Subcutaneous abdominal adipose tissue (tissue), 5 donors: Measurements from ENCODE around the gene LHCGR.
"Not testable (repeated sequence)": the region's sequence is repeated elsewhere in the genome, so short reads cannot be mapped to it uniquely, and the experiment has no call there.

ENCODE experiments used
- H3K27ac ChIP-seq: one replicate; pipeline ENCODE4 v1.7.0; 2013; ENCODE audit warnings: low read depth, mild to moderate bottlenecking, inconsistent platforms, low read length, moderate library complexity
- H3K27me3 ChIP-seq, 5 donors: one replicate each; pipeline ENCODE4 v1.7.0; 2013; ENCODE audit warnings: low read length in 5 of 5, inconsistent platforms in 1 of 5; ENCODE audit not compliant: control insufficient read depth in 5 of 5, insufficient read depth in 4 of 5
- H3K36me3 ChIP-seq, 5 donors: one replicate each; pipeline ENCODE4 v1.7.0; 2013; ENCODE audit warnings: low read length in 5 of 5; ENCODE audit not compliant: control insufficient read depth in 5 of 5, insufficient read depth in 5 of 5
- H3K4me1 ChIP-seq, 5 donors: one replicate each; pipeline ENCODE4 v1.7.0; 2013; ENCODE audit warnings: low read length in 5 of 5, mild to moderate bottlenecking in 3 of 5, moderate library complexity in 1 of 5; ENCODE audit not compliant: control insufficient read depth in 5 of 5, insufficient read depth in 5 of 5
- H3K4me3 ChIP-seq, 5 donors: one replicate each; pipeline ENCODE4 v1.7.0; 2013; ENCODE audit warnings: low read length in 5 of 5, low read depth in 1 of 5
- H3K9ac ChIP-seq, 5 donors: one replicate each; pipeline ENCODE4 v1.7.0; 2013; ENCODE audit warnings: low read length in 5 of 5, mild to moderate bottlenecking in 4 of 5, moderate library complexity in 3 of 5
- H3K9me3 ChIP-seq, 5 donors: one replicate each; pipeline ENCODE4 v1.7.0; 2013; ENCODE audit warnings: low read length in 5 of 5; ENCODE audit not compliant: control insufficient read depth in 5 of 5
- donor health status: healthy.
- donor health status: healthy.
- donor health status: healthy.
- donor health status: healthy.
- donor health status: healthy.

Gene LHCGR

DNA sequence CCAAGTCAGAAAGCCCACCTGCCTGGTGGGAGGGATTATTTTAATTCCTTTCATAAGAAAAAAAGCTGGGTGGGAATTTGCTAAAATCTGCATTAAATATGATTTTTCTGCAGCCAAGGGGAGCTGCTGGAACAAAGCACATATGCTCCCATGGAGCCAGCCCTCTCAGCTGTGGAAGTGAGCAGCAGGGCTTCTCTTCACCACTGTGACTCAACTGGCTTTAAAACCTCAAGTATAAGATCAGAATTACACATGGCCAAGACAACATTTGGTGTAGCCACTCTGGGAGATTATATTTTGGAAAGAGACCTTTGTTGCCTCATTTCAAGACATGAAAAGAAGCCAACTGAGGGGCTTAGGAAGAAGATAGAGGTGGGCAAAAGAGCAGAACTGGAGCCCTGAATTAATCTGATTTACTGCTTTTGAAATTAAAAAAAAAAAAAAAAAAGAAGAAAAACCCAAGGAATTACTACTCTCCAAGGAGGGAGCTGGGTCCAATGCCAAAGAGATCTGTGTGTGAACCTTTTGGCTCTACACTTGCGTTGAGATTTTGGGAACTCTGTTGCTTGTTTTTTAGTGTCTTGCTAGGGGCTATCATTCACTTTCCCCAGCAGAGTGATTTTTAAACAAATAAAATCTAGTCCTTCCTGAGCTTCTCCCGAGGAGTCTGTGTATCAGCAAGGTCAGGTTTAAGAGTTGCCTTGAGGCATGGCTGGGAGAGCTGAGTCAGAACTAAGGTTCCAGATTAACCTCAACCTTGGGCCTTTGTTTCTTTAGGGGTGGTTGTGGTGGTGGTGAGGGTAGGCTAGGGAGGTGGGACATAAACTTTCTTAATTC is 6.0 kb downstream of the LHCGR start:
- no peaks in the 10 kb centered on the region for H3K9me3 ChIP-seq
- H3K9ac ChIP-seq: peak overlapping the region in 1 of 5 donors; percentile 6
- H3K4me3 ChIP-seq: no peak overlapping the region
- H3K36me3 ChIP-seq: no peaks in the 10 kb centered on the region
- peak overlapping the region; percentile 60 for H3K27ac ChIP-seq
- H3K27me3 ChIP-seq: no peaks in the 10 kb centered on the region
- H3K4me1 ChIP-seq: peaks cover 0 to 43% (median 21%) of the 10 kb centered on the region in 5 donors

DNA sequence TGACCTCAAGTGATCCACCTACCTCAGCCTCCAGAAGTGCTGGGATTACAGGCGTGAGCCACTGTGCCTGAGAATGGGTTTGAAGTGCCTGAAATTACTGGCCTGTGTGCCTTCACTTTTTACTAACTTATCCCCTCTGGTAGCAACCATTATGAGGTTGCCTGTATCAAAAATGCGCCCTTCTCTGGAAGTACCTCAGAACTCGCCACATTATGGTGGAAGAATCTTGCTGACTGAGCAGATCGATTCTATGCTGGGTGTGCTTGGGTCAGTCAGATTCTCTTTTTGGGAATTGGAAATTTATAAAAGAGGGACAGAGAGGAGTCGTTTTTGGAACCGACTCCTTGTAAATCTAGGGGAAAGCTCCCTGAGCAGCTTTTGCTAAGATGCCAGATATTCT is 8.2 kb downstream of the LHCGR start:
- peaks cover 0 to 35% (median 16%) of the 10 kb centered on the region in 5 donors for H3K4me1 ChIP-seq
- no peaks in the 10 kb centered on the region for H3K27me3 ChIP-seq
- H3K4me3 ChIP-seq: no peak overlapping the region
- no peak overlapping the region for H3K27ac ChIP-seq
- no peak overlapping the region for H3K9ac ChIP-seq
- no peaks in the 10 kb centered on the region for H3K36me3 ChIP-seq
- H3K9me3 ChIP-seq: no peaks in the 10 kb centered on the region

DNA sequence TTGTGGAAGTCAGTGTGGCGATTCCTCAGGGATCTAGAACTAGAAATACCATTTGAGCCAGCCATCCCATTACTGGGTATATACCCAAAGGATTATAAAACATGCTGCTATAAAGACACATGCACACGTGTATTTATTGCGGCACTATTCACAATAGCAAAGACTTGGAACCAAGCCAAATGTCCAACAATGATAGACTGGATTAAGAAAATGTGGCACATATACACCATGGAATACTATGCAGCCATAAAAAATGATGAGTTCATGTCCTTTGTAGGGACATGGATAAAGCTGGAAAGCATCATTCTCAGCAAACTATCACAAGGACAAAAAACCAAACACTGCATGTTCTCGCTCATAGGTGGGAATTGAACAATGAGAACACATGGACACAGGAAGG is 16.3 kb downstream of the LHCGR start:
- not testable (repeated sequence) for H3K9ac ChIP-seq, H3K27me3 ChIP-seq, H3K9me3 ChIP-seq, H3K27ac ChIP-seq, H3K36me3 ChIP-seq, H3K4me3 ChIP-seq
- peaks cover 4 to 24% (median 12%) of the 10 kb centered on the region in 5 donors for H3K4me1 ChIP-seq

DNA sequence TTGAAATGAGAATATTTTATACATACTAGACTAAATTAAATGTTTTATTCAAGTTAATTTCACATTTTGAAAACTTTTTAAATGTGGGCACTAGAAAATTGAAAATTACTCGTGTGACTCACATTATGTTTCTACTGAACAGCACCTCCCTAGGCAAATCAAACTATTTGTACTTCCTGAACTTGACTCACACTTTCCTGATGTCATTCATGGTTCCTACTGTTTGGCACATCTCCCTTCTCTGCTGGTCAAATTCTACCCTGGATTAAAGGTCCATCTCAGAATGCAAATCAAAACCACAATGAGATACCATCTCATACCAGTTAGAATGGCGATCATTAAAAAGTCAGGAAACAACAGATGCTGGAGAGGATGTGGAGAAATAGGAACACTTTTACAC is 16.7 kb downstream of the LHCGR start:
- no peak overlapping the region for H3K9ac ChIP-seq
- no peaks in the 10 kb centered on the region for H3K36me3 ChIP-seq
- H3K27ac ChIP-seq: no peak overlapping the region
- H3K4me3 ChIP-seq: no peak overlapping the region
- no peaks in the 10 kb centered on the region for H3K27me3 ChIP-seq
- peaks cover 4 to 28% (median 16%) of the 10 kb centered on the region in 5 donors for H3K4me1 ChIP-seq
- H3K9me3 ChIP-seq: no peaks in the 10 kb centered on the region

DNA sequence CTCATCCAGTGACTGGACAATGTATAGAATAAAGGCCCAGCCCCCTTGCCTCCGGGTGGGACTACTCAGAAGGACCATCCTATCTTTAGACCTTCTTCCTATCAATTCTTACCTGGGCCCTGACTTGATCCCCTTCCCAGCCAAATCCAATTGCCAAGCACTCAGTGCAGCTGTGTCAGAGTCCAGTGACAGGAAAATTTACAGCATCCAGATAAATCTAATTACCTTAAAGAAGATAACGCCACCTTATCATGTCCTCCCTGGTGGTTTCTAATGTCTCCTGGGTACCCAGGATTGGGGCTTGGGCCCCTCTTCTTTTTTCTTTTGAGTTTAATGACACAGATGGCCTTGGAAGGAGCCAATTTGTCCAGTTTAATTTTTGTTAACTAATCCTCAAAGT is 19.3 kb downstream of the LHCGR start:
- Histone ChIP-seq H3K9ac (no peak overlapping the region), H3K9me3 (no peaks in the 10 kb centered on the region), H3K27me3 (no peaks in the 10 kb centered on the region), H3K4me1 (peaks cover 4 to 46% (median 31%) of the 10 kb centered on the region in 5 donors), H3K4me3 (no peak overlapping the region), H3K36me3 (no peaks in the 10 kb centered on the region), H3K27ac (no peak overlapping the region)

DNA sequence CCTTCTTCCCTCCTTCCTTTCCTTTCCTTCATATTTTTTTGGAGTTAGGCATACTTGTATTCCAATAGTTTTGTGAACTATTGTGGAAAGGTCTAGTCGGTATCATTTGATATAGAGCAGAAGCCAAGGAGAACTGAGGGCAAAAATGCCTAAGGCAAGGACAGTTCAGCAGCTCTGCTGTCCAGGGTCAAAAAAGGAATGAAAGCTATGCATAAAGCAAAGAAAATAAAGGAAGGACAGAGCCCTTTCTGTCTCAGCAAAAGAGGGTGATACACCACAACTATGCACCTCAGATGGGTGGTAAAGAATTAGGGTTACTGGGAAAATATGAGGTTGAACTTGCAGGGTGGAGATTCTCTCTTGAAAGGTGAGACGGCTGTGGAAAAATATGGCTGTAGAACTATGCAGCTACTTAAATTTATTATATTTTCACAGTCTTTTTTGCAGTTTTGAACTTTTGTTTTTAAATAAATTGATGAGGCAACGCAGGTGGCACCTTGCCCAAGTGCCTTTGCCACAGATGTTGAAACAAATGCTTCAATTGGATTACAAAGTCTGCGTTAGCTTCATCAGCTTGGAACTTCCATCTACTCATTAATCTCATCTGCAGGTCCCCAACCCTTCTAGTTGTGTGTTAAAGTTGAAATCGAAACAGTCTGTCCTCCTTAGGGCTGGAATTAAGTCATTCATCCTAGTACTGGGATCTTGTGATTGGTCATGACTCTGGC is 20.8 kb downstream of the LHCGR start:
- H3K4me3 ChIP-seq: peak overlapping the region in 1 of 5 donors; percentile 4
- no peak overlapping the region for H3K9ac ChIP-seq
- H3K27me3 ChIP-seq: no peaks in the 10 kb centered on the region
- no peaks in the 10 kb centered on the region for H3K9me3 ChIP-seq
- peak overlapping the region; percentile 86 for H3K27ac ChIP-seq
- H3K4me1 ChIP-seq: peaks cover 4 to 46% (median 31%) of the 10 kb centered on the region in 5 donors
- no peaks in the 10 kb centered on the region for H3K36me3 ChIP-seq

DNA sequence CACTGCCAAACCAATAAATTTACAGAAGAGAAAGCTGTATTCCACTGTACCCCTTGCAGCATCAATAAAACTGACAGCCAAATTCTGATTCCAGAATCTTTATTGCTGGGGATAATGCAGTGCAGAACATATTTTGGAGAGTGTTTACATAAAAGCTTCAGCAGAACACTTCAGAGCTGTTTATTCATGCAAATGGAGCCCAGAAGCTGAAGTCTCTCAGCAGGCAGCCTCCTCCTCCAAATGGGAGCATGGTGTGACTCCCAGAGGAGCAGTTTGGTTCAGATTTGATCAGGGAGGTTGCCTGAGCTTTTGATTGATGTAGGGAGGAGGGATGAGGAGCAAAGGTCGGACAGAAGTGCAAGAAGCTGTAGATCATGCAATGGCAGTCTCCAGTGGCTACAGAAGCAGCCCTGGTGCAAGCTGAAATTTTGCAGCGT is 22.4 kb downstream of the LHCGR start:
- Histone ChIP-seq H3K9ac (no peak overlapping the region), H3K27me3 (no peaks in the 10 kb centered on the region), H3K27ac (peak overlapping the region; percentile 19), H3K4me3 (peak overlapping the region in 1 of 5 donors; percentile 6), H3K36me3 (peaks cover 0 to 15% (median 0%) of the 10 kb centered on the region in 5 donors), H3K4me1 (peaks cover 4 to 46% (median 31%) of the 10 kb centered on the region in 5 donors), H3K9me3 (no peaks in the 10 kb centered on the region)

DNA sequence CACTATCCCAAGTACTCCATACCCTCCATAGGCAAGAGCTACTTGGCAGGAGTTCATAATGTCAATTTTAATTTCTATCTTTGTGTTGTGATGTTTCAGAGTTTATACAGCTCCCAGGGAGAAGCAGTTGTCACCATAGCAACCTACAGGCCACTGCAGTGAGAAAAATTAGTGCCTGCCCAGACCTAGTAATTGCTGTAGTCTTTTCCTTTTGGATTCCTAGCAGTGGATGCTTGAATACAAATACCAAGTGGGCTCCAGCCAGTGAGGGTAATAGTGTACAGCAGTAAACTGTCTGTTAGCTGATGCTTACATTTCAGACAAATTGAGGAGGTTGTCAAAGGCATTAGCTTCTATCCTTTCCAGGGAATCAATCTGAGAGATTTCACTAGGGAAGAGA is 26.7 kb downstream of the LHCGR start:
- no peak overlapping the region for H3K27ac ChIP-seq
- H3K4me3 ChIP-seq: no peak overlapping the region
- no peaks in the 10 kb centered on the region for H3K27me3 ChIP-seq
- H3K4me1 ChIP-seq: peaks cover 0 to 21% (median 15%) of the 10 kb centered on the region in 5 donors
- H3K9ac ChIP-seq: no peak overlapping the region
- no peaks in the 10 kb centered on the region for H3K9me3 ChIP-seq
- peaks cover 0 to 29% (median 5%) of the 10 kb centered on the region in 5 donors for H3K36me3 ChIP-seq

DNA sequence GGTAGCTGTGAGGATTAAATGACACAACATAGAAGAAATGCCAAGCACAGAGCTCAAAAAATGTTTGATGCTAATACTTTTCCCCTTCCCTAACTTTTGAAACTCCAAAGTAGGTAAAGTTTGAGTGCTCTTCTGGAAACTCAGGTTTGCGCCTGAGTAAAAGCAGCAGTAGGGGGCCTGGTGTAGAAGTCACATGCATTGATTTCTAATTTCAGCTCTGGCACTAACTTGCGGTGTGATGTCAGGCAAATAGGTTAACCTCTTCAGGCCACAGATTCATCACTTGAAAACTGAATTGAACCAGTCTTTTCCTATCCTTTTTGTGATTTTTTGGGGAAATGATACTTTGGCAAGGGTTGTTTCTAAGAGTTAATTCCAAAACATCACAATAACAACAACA is 27.2 kb downstream of the LHCGR start:
- Histone ChIP-seq H3K9me3 (no peaks in the 10 kb centered on the region), H3K4me1 (peaks cover 0 to 17% (median 11%) of the 10 kb centered on the region in 5 donors), H3K4me3 (no peak overlapping the region), H3K27me3 (no peaks in the 10 kb centered on the region), H3K36me3 (peaks cover 0 to 29% (median 5%) of the 10 kb centered on the region in 5 donors), H3K9ac (no peak overlapping the region), H3K27ac (no peak overlapping the region)

DNA sequence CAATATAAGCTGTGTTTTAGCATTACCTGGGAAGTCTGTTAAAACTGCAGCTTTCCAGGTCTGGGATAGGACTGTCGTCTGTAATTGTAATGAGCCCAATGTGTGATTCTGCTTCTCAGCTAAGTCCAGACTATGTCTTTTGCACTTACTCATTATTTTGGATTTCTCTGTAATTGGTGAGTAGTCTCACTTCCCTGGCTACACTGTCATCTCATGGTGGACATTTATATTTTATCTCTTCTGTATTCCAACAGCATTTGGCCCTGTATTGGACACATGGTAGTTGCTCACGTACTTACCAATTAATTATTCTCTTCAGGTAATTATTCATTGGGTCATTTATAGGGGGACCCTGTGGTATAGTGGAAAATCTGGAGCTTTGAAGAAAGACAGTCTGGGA is 28.0 kb downstream of the LHCGR start:
- Histone ChIP-seq H3K36me3 (peaks cover 0 to 29% (median 5%) of the 10 kb centered on the region in 5 donors), H3K27ac (no peak overlapping the region), H3K9ac (no peak overlapping the region), H3K4me1 (peaks cover 0 to 16% (median 10%) of the 10 kb centered on the region in 5 donors), H3K27me3 (no peaks in the 10 kb centered on the region), H3K9me3 (no peaks in the 10 kb centered on the region), H3K4me3 (no peak overlapping the region)
